Hepatocyte (in vitro differentiated cells): Measurements from ENCODE around the gene ZC3H10.

Source experiments
- CTCF ChIP-seq: fragments of 200-600 bp; sonication (generic); IDR thresholded peaks from 2 replicates; pipeline ENCODE4 v1.5.1; 2016; ENCODE audit warnings: antibody characterized with exemption, mild to moderate bottlenecking; ENCODE audit not compliant: poor library complexity
- EZH2 ChIP-seq: fragments of 200-600 bp; sonication (generic); IDR thresholded peaks from 2 replicates; pipeline ENCODE4 v1.6.1; 2016; ENCODE audit warnings: antibody characterized with exemption, mild to moderate bottlenecking, borderline replicate concordance

GRCh38 chr12:56160193-56160763 lies 42.2 kb downstream of the ZC3H10 start:
- TF ChIP-seq CTCF (no peak), EZH2 (no peak)
